Ovary (tissue), 9 donors: ENCODE results near the gene PLA2G2D. TPM values are rescaled to one million over a fixed set of nuclear protein-coding genes. Genes with fewer than 3 reads are reported as not detected.

Source experiments
- DNase-seq, 5 donors: peaks; one replicate each; pipeline ENCODE4 v3.0.0-alpha.2; 2019 to 2020
- H3K27ac ChIP-seq, 2 donors: fragments of 200-600 bp; one replicate each; pipeline versions ENCODE4 v1.5.1 to v1.8.0; 2019 to 2022
- H3K27me3 ChIP-seq: fragments of 200-600 bp; one replicate; pipeline ENCODE4 v1.8.0; 2022
- H3K36me3 ChIP-seq: fragments of 200-600 bp; sonication (generic); one replicate; pipeline ENCODE4 v1.5.1; 2019
- H3K4me1 ChIP-seq: one replicate; pipeline ENCODE4 v1.8.1; 2013; ENCODE audit warnings: mild to moderate bottlenecking, moderate library complexity; ENCODE audit not compliant: insufficient read depth
- H3K4me3 ChIP-seq: fragments of 200-600 bp; sonication (generic); one replicate; pipeline ENCODE4 v1.5.1; 2017
- H3K9me3 ChIP-seq, 2 donors: fragments of 200-600 bp in 1 of 2; sonication (generic) in 1 of 2; one replicate each; pipeline versions ENCODE4 v1.5.1 to v1.8.1; 2013 to 2019; ENCODE audit warnings: mild to moderate bottlenecking in 1 of 2, moderate library complexity in 1 of 2
- CTCF ChIP-seq, 3 donors: fragments of 450-650 bp in 2 of 3; fragments of 200-600 bp in 1 of 3; IDR thresholded peaks; one replicate each; pipeline versions ENCODE4 v1.5.1 to v1.8.0; 2016 to 2022; ENCODE audit warnings: antibody characterized with exemption in 3 of 3, mild to moderate bottlenecking in 1 of 3
- EP300 ChIP-seq: sonication (generic); formaldehyde crosslinking; IDR thresholded peaks from one replicate; pipeline ENCODE4 v1.6.1; 2017; ENCODE audit warnings: antibody characterized with exemption
- POLR2A ChIP-seq: fragments of 450-650 bp; IDR thresholded peaks from one replicate; pipeline ENCODE4 v1.6.1; 2017; ENCODE audit warnings: antibody characterized with exemption, mild to moderate bottlenecking, moderate library complexity
- WGBS, 3 donors: extraction: QIAGEN DNeasy Blood & Tissue Kit in 1 of 3; methylation state at CpG; one replicate each; pipeline versions ENCODE4 v1.1.5 to v1.1.7; 2013 to 2017; 5-methylcytosine and 5-hydroxymethylcytosine counted together
- intact Hi-C, 4 donors: fragments of 100-400 bp; cut with DNase I; formaldehyde crosslinking; loops; one replicate each; pipeline versions ENCODE4 v1.11.0 to v1.15.1; 2022 to 2023
- polyA plus RNA-seq, 2 donors: library from polyadenylated mRNA; stranded (reverse); fragments of 200-250 nt in 1 of 2; fragments of 350-450 nt in 1 of 2; fragmentation: Illumina TruSeq in 1 of 2; extraction: RNeasy Lipid Tissue Mini Kit (QIAGEN cat#74804) in 1 of 2; gene quantifications; one replicate each; pipeline ENCODE4 v1.2.3, GENCODE V29; 2013 to 2014
- total RNA-seq, 7 donors: library from RNA; depleted of rRNA in 2 of 7; stranded (reverse); fragments of >200 nt in 2 of 7; fragmentation: NEBNext Ultra II Directional in 3 of 7; extraction: Animal tissue kit (Norgen Biotek cat#: 25700) in 3 of 7; gene quantifications; one replicate each; pipeline versions ENCODE4 v1.1.0 to v1.2.4, GENCODE V29; 2016 to 2023
- donor health status: DM: no; HTN: no; CAD: no; lungs with moderate emphysema.
- donor health status: DM: no; HTN: no; CAD: no.
- donor health status: Bipolar disorder and iron deficiency.
- donor health status: DM: yes; HTN: yes; CAD: no.
- donor health status: DM: no; HTN: no; CAD: no.
- donor health status: DM: yes; HTN: yes; CAD: no.

PLA2G2D gene
- total and polyA plus RNA-seq, 9 donors = 0.12 to 2.1 (median 0.12) TPM; not detected in 6

GRCh38 chr1:20123722-20124455, 4.6 kb upstream of the PLA2G2D start:
- Histone ChIP-seq H3K9me3 (no peaks in the 10 kb centered on the region), H3K4me1 (no peaks in the 10 kb centered on the region), H3K4me3 (no peak overlapping the region), H3K27me3 (no peaks in the 10 kb centered on the region), H3K36me3 (no peaks in the 10 kb centered on the region), H3K27ac (no peak overlapping the region)
- no peak for TF ChIP-seq CTCF (IDR thresholded peaks at IDR 0.05)
- no peak for TF ChIP-seq POLR2A
- TF ChIP-seq EP300 = no peak
- intact Hi-C loops = no loop called here
- WGBS, 3 donors = 62 to 70% (median 65%) methylated on average over 10 of the region's 10 CpGs
- DNase-seq = no peak

- TF ChIP-seq POLR2A = no peak
- no peak for TF ChIP-seq EP300
- no peak for TF ChIP-seq CTCF (IDR thresholded peaks at IDR 0.05)
- WGBS, 3 donors = 92 to 97% (median 96%) methylated on average over 4 of the region's 4 CpGs
- DNase-seq = no peak
- Histone ChIP-seq H3K27me3 (no peaks in the 10 kb centered on the region), H3K9me3 (no peaks in the 10 kb centered on the region), H3K4me1 (no peaks in the 10 kb centered on the region), H3K36me3 (no peaks in the 10 kb centered on the region), H3K4me3 (no peak overlapping the region), H3K27ac (no peak overlapping the region)
- intact Hi-C loops = no loop called here
Measured at GRCh38 chr1:20120796-20121195, 1.5 kb upstream of the PLA2G2D start.

- intact Hi-C loops = no loop called here
- H3K4me3 ChIP-seq = no peak overlapping the region
- DNase-seq = no peak
- no peaks in the 10 kb centered on the region for H3K9me3 ChIP-seq
- no peaks in the 10 kb centered on the region for H3K36me3 ChIP-seq
- H3K27me3 ChIP-seq = no peaks in the 10 kb centered on the region
- H3K4me1 ChIP-seq = no peaks in the 10 kb centered on the region
- H3K27ac ChIP-seq = no peak overlapping the region
- TF ChIP-seq EP300 (no peak), POLR2A (no peak), CTCF (IDR thresholded peaks at IDR 0.05) (no peak)
Measured at GRCh38 chr1:20117236-20117635, 2.1 kb downstream of the PLA2G2D start.

GRCh38 chr1:20115916-20116315, 3.4 kb downstream of the PLA2G2D start:
- no peaks in the 10 kb centered on the region for H3K36me3 ChIP-seq
- DNase-seq = no peak
- no peak overlapping the region for H3K27ac ChIP-seq
- intact Hi-C loops = no loop called here
- no peaks in the 10 kb centered on the region for H3K9me3 ChIP-seq
- H3K4me3 ChIP-seq = no peak overlapping the region
- H3K4me1 ChIP-seq = no peaks in the 10 kb centered on the region
- WGBS, 3 donors = 79 to 90% (median 87%) methylated on average over 7 of the region's 7 CpGs
- no peaks in the 10 kb centered on the region for H3K27me3 ChIP-seq
- TF ChIP-seq POLR2A (no peak), CTCF (IDR thresholded peaks at IDR 0.05) (no peak), EP300 (no peak)
